Activated naive CD8-positive, alpha-beta T cell treated with anti-CD3 and anti-CD28 coated beads, Interleukin-2, amount 10 ng/mL, durations not matched to agents 7 days and 5 days (primary cell): ENCODE measurements around the gene CLDN7. TPM values are rescaled to one million over a fixed set of nuclear protein-coding genes. Genes with fewer than 3 reads are reported as not detected.

Experiments
- ATAC-seq: fragments of 150-1000 bp; cut with Tn5 transposase; one replicate; pipeline ENCODE4 v1.10.0; 2021; ENCODE audit warnings: low read depth, moderate library complexity
- POLR2A ChIA-PET: fragments of 350-600 bp; sonication (Branson Sonifier 250); formaldehyde crosslinking; loops from one replicate; lab custom pipeline; 2021; ENCODE audit warnings: antibody characterized with exemption; lab: Charles Lee
- DNase-seq: peaks from one replicate; pipeline ENCODE4 v3.0.0; 2021
- H3K27ac Mint-ChIP-seq: one replicate; pipeline ENCODE4 v1.8.0; 2022; ENCODE audit warnings: mild to moderate bottlenecking, mixed read lengths
- H3K27me3 Mint-ChIP-seq: one replicate; pipeline ENCODE4 v1.8.0; 2022; ENCODE audit warnings: mild to moderate bottlenecking, moderate library complexity, mixed read lengths
- H3K36me3 Mint-ChIP-seq: one replicate; pipeline ENCODE4 v1.8.0; 2021; ENCODE audit warnings: mild to moderate bottlenecking, mixed read lengths
- H3K4me1 Mint-ChIP-seq: one replicate; pipeline ENCODE4 v1.8.0; 2021; ENCODE audit warnings: mixed read lengths
- H3K4me3 Mint-ChIP-seq: one replicate; pipeline ENCODE4 v1.8.0; 2022; ENCODE audit warnings: mild to moderate bottlenecking, moderate library complexity, mixed read lengths
- H3K9me3 Mint-ChIP-seq: one replicate; pipeline ENCODE4 v1.8.0; 2021; ENCODE audit warnings: mixed read lengths
- total RNA-seq, 2 experiments: library from RNA; stranded (reverse); gene quantifications; one replicate each; pipeline ENCODE4 v1.2.3, GENCODE V29; 2021

CLDN7 gene
- total RNA-seq, 2 experiments from 2014 or later: 1.7 to 2.6 TPM

DNA sequence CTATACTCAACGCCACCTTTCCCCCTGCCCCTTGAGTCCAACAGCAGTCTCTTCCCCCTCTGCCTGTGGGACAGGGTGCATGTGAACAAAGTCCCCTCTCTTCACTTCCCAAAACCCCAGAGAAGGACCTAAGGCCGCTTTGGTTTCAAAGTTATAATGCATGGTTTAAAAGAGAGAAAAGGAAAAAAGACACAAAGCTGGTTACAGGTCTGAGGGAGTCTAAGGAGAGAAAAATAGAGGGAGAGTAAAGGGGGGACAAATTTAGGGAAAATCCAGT lies 18.9 kb downstream of the CLDN7 start:
- Mint-ChIP-seq H3K27ac (peak overlapping the region; percentile 69), H3K27me3 (no peaks in the 10 kb centered on the region), H3K36me3 (peaks cover 20% of the 10 kb centered on the region), H3K4me1 (peaks cover 30% of the 10 kb centered on the region), H3K9me3 (no peaks in the 10 kb centered on the region), H3K4me3 (peak overlapping the region; percentile 96)
- DNase-seq: no peak
- POLR2A ChIA-PET: interaction anchor here (1.0 to 12.9 kb wide), 4 partner anchors 8 to 22 kb away, joined by 3 to 162 read pairs (median 16); partner anchors contain the start of genes ACADVL, CTDNEP1, DLG4 and DVL2
- ATAC-seq: no peak

DNA sequence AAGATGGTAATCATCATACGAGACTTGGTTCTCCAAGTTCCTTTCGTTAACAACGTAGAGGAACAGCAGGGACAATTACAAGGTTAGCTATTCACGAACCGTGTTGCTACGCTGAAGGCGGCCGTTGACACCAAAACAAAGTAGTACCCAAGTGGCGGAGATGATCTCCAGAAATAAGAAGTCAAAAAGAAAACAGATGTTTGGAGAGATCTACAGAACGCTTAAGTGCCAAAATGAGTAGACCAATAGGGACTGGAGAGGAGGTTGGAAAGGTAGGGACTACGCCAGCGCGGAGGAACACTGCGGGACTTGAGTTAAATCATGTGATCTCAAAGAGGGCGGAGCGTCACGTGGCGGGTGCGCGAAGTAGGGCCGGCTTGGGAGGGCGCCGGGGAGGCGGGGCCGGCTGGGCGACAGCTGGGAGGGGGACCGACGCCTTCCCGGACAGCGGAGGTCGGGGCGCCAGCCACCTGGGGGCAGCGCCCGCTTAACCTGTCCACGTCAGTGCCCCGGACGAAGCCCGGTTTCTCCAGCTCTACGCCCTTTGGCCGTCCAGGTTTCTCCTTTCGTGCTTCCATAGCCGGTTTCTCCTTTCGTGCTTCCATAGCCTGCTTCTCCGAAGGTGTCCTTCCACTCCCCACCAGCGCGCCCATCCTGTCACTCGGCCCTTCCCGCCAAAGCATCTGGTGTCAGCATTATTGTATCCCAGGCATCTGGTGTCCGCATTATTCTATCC lies 19.4 kb downstream of the CLDN7 start:
- peak; percentile 93 for DNase-seq
- POLR2A ChIA-PET: interaction anchor here (0.7 to 12.9 kb wide), 12 partner anchors 8 to 443 kb away, joined by 3 to 162 read pairs (median 4); partner anchors contain the start of genes ACADVL, CTDNEP1, DLG4 and DVL2
- no peaks in the 10 kb centered on the region for H3K27me3 Mint-ChIP-seq
- peaks cover 30% of the 10 kb centered on the region for H3K4me1 Mint-ChIP-seq
- peak; percentile 32 for ATAC-seq
- peak overlapping the region; percentile 96 for H3K4me3 Mint-ChIP-seq
- no peaks in the 10 kb centered on the region for H3K9me3 Mint-ChIP-seq
- H3K27ac Mint-ChIP-seq: peak overlapping the region; percentile 98
- H3K36me3 Mint-ChIP-seq: peaks cover 20% of the 10 kb centered on the region

DNA sequence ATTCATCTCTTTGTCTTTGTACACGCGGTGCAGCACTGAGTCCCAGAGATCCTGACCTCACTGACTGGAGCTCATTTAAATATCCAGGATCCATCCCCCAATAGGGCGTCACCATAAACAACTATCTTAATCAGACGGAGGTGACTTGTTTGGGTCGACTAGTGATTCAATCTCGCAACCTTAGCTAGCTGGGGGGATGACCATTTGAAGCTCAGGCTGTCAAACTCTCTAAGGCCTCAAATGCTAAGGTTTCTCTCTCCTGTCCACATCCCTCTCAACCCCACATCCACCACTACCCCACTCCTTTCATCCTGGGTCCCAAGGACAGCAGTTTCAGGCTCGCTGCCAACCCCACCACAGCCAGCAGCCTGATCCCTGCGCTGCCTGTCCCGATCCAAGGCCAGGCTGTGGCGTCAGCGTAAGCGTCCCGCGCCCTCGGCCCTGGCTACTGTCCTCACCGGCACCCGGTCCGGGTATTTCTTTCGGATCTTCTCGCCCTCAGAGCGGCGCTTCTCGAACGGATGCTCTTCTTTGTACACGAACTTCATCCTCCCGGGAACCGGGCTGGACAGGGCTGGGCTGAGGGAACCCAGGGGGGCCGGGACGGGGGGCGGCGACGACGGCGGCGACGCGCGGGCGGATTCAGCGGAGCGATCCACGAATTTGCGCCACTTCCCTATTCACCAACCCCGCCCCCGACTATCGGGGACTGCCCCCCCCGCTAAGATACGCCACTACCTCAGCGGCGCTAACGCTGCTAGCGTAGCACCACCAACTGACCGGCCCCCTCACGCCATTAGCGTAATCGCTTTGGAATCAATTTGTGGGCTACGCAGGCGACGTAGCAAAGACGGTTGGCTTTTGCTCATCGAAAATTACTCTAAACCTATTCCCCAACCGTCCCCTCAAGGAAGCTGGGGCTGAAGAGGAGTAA lies 20.2 kb downstream of the CLDN7 start, which contains the start of gene GABARAP:
Gene GABARAP, minus strand, starts transcription at position 667 of the 934 bp plus-strand sequence. Its CDS starts 119 bp downstream, at position 548.
- H3K27me3 Mint-ChIP-seq: no peaks in the 10 kb centered on the region
- peak; percentile 94 for DNase-seq
- POLR2A ChIA-PET: interaction anchor here (0.7 to 12.9 kb wide), 13 partner anchors 8 to 601 kb away, joined by 3 to 162 read pairs (median 3); partner anchors contain the start of genes ACADVL, ACAP1, CTDNEP1 and DLG4
- peak within 1 kb of the TSS; percentile 98 for H3K27ac Mint-ChIP-seq
- no peaks in the 10 kb centered on the region for H3K9me3 Mint-ChIP-seq
- peak within 1 kb of the TSS; percentile 96 for H3K4me3 Mint-ChIP-seq
- H3K36me3 Mint-ChIP-seq: peaks cover 21% of the 10 kb centered on the region
- ATAC-seq: peak; percentile 21
- peaks cover 35% of the 10 kb centered on the region for H3K4me1 Mint-ChIP-seq

DNA sequence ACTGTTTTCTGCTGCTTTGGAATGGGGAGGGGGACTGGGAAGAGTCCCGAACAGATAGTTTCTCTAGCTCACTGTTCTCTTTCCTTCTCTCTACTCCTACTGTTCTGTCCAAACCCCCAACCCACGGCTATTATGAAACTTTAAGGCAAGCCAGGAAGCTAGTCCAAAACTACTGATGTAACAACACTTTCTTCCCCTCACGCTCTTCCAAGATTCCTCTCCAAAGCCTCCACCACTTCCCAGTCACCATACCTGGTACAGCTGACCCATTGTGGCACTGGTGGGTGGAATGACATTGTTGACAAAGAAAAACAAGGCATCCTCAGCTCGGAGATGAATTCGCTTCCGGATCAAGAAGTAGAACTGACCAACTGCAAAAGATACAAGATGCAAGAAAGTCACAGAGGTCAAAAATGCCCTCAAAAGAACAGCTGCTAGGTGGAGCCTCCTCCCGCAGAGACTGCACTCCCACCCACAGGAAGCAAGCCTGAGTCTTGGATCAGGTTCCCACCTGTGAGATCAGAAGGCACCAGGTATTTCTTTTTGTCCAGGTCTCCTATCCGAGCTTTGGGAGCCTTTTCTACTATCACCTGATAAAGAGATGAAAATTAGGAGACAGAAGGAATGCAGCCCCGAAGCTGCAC lies 21.1 kb downstream of the CLDN7 start:
- no peaks in the 10 kb centered on the region for H3K27me3 Mint-ChIP-seq
- DNase-seq (no peak), ATAC-seq (no peak)
- H3K4me3 Mint-ChIP-seq: peak overlapping the region; percentile 96
- peaks cover 20% of the 10 kb centered on the region for H3K36me3 Mint-ChIP-seq
- peak overlapping the region; percentile 98 for H3K27ac Mint-ChIP-seq
- POLR2A ChIA-PET: interaction anchor here (0.5 to 12.9 kb wide), 6 partner anchors 9 to 602 kb away, joined by 3 to 162 read pairs (median 12); partner anchors contain the start of genes ACADVL, ACAP1, CTDNEP1 and DLG4
- peaks cover 37% of the 10 kb centered on the region for H3K4me1 Mint-ChIP-seq
- H3K9me3 Mint-ChIP-seq: no peaks in the 10 kb centered on the region

DNA sequence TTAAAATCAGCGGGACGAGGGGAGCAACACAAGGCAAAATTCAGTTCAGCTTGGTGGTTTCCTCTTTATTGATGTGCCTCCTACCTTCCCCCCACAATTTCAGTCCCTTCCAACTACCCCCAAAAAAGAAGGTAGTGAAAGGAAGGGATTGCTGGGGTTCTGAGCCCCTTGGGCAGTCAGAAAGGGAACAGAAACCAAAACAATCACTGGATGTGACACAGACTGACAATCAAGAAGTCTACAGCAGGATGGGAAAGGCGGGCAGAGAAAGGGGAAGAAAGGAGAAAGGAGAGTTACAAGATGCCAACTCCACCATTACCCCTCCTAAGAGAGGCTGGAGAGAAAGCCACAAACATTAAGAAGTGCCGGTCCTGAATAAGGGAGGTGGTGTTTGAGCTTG lies 21.9 kb downstream of the CLDN7 start:
- no peaks in the 10 kb centered on the region for H3K27me3 Mint-ChIP-seq
- H3K4me1 Mint-ChIP-seq: peaks cover 41% of the 10 kb centered on the region
- POLR2A ChIA-PET: interaction anchor here (0.5 to 12.9 kb wide), 4 partner anchors 10 to 19 kb away, joined by 4 to 162 read pairs (median 30); partner anchors contain the start of genes ACADVL, CTDNEP1, DLG4 and ELP5
- peak overlapping the region; percentile 60 for H3K27ac Mint-ChIP-seq
- DNase-seq (no peak), ATAC-seq (no peak)
- peak overlapping the region; percentile 97 for H3K4me3 Mint-ChIP-seq
- peaks cover 17% of the 10 kb centered on the region for H3K36me3 Mint-ChIP-seq
- no peaks in the 10 kb centered on the region for H3K9me3 Mint-ChIP-seq

DNA sequence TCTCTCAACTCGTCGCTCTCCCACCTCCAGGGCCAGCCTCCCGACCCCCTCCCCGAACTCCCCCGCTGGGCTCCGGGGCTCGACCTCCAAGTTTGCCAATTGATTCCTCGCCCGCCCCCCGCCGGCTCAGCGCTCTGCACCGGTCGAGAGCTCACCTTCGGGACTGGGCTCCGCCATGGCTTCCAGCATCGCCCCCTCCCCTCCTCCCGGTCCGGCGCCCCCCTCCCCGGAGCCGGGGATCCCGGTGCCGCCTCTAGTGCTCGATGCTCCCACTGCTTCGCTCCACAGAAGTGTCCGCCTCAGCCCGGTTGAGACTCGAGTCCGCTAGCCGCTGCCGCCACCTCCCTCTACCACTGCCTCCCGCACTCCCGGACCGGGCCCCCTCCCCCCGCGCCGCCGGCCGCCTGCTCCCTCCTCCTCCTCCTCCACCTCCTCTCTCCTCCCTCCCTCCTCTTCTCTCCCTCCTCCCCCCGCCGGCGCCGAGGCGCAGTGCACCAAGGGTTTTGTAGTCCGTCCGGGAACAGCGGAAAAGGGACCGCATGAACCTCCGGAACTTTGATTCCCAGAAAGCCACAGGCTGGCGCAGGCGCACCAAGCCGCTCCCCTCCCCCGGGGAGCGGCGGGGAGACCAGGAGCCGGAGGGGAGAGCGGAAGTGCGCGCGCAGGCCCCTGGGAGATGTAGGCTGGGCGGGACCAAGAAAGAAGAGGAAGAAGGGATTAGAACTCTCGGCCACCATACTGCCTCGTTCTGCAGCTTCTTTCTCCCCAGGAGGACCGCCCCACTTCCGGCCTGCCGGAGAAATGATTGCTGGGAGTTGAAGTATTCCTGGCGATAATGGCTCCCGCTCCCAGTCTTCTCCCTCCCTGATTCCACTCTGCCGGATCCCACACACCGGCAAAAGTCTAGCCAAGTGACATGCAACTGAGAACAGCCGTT lies 22.9 kb downstream of the CLDN7 start, which contains the start of gene PHF23:
Gene PHF23, minus strand, starts transcription at position 367 of the 937 bp plus-strand sequence. Its CDS starts 178 bp downstream, at position 189.
- peaks cover 21% of the 10 kb centered on the region for H3K36me3 Mint-ChIP-seq

DNA sequence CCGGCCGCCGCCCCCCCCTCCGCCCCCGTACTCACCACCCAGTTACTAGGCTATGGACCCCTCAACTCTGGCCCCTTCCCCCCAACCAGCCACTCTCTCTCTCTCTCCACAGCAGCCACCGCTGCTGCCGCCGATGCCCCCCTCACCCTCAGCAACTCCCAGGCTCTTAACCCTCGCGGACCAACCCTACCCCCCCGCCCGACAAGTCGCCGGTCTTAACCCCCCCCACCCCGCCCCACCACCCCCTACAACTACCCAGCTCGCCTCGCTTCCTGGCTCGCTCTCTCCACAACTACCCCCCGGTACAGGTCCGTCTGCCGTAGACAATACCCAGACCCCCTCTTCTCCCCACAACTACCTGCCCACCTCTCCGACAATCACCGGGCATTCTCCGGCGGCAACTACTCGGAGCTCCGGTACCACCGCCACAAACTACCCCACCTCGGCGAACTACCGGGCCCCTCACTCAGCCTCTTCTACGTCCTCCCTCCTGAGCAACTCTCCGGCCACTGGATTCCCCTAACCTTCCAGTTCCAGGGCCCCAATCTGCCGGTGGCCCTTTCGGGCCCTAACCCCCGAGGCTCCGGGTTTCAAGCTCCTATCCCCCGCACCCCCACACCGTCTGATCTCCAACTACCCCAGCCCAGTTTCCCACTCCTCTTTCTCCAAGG lies 23.7 kb downstream of the CLDN7 start:
- DNase-seq: no peak
- H3K27ac Mint-ChIP-seq: peak overlapping the region; percentile 97
- H3K36me3 Mint-ChIP-seq: peaks cover 21% of the 10 kb centered on the region
- peaks cover 49% of the 10 kb centered on the region for H3K4me1 Mint-ChIP-seq
- no peaks in the 10 kb centered on the region for H3K27me3 Mint-ChIP-seq
- no peaks in the 10 kb centered on the region for H3K9me3 Mint-ChIP-seq
- POLR2A ChIA-PET: interaction anchor here (0.6 to 12.9 kb wide), 11 partner anchors 12 to 449 kb away, joined by 3 to 162 read pairs (median 6); partner anchors contain the start of genes ACADVL, ACAP1, CTDNEP1 and DLG4
- ATAC-seq: no peak
- H3K4me3 Mint-ChIP-seq: peak overlapping the region; percentile 97

More for the DNA sequence above, 22.9 kb downstream of the CLDN7 start, which contains the start of gene PHF23:
- peaks cover 49% of the 10 kb centered on the region for H3K4me1 Mint-ChIP-seq
- POLR2A ChIA-PET: interaction anchor here (1.0 to 12.9 kb wide), 11 partner anchors 11 to 448 kb away, joined by 3 to 162 read pairs (median 6); partner anchors contain the start of genes ACADVL, ACAP1, CTDNEP1 and DLG4
- no peaks in the 10 kb centered on the region for H3K9me3 Mint-ChIP-seq
- H3K27ac Mint-ChIP-seq: peak within 1 kb of the TSS; percentile 97
- no peaks in the 10 kb centered on the region for H3K27me3 Mint-ChIP-seq
- DNase-seq (peak; percentile 96), ATAC-seq (peak; percentile 71)
- peak within 1 kb of the TSS; percentile 97 for H3K4me3 Mint-ChIP-seq

DNA sequence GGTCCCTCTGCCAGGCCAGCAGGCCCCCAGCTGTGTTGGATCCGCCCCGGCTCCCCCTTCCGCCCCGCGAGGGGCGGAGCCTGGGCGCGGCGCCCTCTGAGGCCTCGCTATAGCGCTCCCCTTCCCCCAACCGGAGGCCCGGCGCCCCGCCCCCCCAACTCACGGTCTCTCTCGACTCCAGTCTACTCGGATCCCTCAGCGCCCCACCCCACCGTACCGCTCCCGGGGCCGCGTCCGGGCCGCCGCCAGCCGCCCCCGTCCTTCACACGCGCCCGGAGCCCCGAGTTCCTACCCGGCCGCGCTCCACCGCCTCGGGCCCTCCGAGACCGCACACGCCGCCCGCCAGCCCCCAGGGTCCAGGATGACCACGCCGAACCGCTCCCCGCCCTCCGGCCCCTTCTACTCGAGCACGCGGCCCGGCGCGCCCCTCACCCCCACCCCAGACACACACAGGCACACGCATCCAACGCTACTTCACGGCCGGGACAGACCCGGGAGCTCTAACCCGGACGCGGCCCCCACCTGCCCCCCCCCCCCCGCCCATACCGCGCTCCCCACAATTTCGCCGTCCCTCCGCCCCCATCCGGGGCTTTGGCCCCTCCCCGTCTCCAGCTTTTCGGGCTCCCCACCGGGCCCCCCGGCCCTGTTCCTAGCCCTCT lies 24.4 kb downstream of the CLDN7 start:
- POLR2A ChIA-PET: interaction anchor here (0.6 to 12.9 kb wide), 10 partner anchors 12 to 450 kb away, joined by 3 to 162 read pairs (median 7); partner anchors contain the start of genes ACADVL, ACAP1, CTDNEP1 and DLG4
- peak; percentile 89 for DNase-seq
- peak overlapping the region; percentile 97 for H3K4me3 Mint-ChIP-seq
- peaks cover 49% of the 10 kb centered on the region for H3K4me1 Mint-ChIP-seq
- H3K9me3 Mint-ChIP-seq: no peaks in the 10 kb centered on the region
- peak; percentile 20 for ATAC-seq
- H3K27ac Mint-ChIP-seq: peak overlapping the region; percentile 97
- H3K27me3 Mint-ChIP-seq: no peaks in the 10 kb centered on the region
- H3K36me3 Mint-ChIP-seq: peaks cover 21% of the 10 kb centered on the region

DNA sequence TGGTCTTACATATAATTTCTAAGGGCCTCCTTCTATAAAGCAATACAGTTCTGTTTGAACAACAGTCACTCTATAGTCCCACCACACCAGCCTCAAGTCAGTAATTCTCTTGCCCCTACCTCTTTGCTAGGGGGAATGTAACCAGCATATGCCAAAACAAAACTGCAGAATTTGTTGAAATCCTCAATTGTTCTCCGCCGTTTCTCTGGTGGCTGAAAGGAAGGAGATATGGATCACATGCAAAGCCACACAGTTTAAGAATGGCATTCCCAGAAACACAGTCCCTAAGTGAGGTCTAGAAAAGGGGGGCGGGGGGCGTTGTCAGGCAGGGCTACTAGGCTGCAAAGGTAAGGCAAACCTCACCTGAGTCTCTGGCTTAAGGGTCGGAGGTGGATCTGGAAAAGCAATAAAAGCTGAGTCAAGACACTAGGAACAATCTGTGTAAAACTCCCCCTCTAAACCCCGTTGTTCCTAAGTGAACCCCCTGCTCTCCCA lies 25.0 kb downstream of the CLDN7 start:
- Mint-ChIP-seq H3K4me3 (peak overlapping the region; percentile 97), H3K27me3 (no peaks in the 10 kb centered on the region), H3K36me3 (peaks cover 21% of the 10 kb centered on the region), H3K9me3 (no peaks in the 10 kb centered on the region), H3K4me1 (peaks cover 52% of the 10 kb centered on the region), H3K27ac (peak overlapping the region; percentile 97)
- DNase-seq (no peak), ATAC-seq (no peak)
- POLR2A ChIA-PET: interaction anchor here (1.5 to 12.9 kb wide), 6 partner anchors 13 to 99 kb away, joined by 3 to 162 read pairs (median 12); partner anchors contain the start of genes ACADVL, ACAP1, CTDNEP1 and DLG4

DNA sequence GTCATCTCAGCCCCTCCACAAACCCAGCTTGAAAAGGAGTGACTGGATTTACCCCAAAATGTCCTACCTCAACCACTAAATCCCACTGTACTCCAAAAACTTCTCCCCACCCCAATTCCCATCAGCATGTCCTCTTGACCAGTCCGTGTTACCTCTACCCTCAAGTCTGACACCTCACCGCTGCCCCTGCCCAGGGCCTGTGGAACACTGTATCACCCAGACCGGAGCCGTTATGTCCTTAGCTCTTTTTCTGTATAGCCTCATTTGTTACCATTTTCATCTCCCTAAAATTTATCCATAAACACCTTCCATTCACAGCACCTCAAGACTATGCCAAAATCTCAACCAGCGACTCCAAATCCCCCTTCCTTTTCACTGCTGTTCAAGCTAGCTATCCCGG lies 25.5 kb downstream of the CLDN7 start:
- DNase-seq (no peak), ATAC-seq (no peak)
- H3K9me3 Mint-ChIP-seq: no peaks in the 10 kb centered on the region
- H3K36me3 Mint-ChIP-seq: peaks cover 21% of the 10 kb centered on the region
- peak overlapping the region; percentile 97 for H3K4me3 Mint-ChIP-seq
- no peaks in the 10 kb centered on the region for H3K27me3 Mint-ChIP-seq
- H3K27ac Mint-ChIP-seq: peak overlapping the region; percentile 97
- H3K4me1 Mint-ChIP-seq: peaks cover 56% of the 10 kb centered on the region
- POLR2A ChIA-PET: interaction anchor here (1.5 to 12.9 kb wide), 3 partner anchors 13 to 31 kb away, joined by 3 to 162 read pairs (median 56); partner anchors contain the start of genes ACADVL, CTDNEP1, DLG4 and ELP5
